ENCODE data around the gene AXL.
"Not testable (repeated sequence)": the region's sequence is repeated elsewhere in the genome, so short reads cannot be mapped to it uniquely, and the experiment has no call there.

AXL gene

DNA sequence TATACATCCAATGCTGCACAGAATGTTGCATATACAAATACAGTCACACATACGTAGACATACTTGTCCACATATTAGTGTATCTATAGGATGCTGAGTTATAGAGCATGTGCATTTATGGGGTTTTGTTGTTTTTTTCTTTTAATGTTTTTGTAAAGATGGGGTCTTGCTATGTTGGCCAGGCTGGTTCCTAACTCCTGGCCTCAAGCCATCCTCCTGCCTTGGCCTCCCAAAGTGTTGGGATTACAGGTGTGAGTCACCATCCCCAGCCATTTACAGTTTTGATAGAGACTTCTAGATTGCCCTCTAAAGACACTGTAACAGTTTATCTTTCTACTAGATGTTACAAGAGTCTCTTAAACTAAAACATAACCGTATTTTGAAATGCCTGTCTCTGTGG, 59.5 kb downstream of the AXL start:
- no peak for DNase-seq

DNA sequence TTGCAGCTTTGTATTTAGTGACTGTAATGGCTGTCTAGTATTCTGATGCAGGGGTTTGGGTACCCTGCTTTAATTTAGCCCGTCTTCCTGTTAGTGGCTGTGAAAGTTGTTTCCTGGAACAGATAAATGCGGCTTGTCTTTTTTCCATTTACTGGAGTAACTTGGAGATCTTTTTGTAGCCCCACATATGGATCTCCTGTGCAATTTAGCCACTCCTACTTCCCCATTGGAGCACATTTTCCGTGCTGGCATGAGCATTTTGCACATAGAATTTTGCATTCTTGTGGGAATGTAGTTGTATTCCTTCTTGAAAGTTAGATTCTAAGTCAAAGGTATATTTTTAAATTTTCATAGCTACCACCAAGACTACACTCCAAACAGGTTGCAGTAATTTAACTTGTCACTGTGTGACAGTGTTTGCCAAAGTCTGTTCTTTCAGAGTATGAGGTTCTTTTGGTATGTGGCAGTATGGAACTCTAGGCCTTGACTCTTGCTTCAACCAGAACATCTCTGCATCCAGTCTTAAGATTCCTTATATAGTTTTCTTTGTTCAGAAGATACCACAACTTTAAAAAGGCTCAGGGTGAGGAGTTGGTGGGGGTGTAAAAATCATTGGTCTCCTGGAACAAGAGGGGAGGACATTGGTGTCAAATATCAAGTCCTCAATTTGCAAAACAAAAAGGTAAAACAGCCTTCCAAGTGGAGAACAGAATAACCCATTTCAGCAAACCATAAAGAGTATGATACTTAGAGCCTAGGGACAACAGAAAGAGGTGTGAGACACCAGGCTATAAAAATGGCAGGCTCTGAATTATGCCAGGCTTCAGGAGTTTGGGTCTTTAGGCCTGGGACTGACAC, 69.9 kb downstream of the AXL start:
- DNase-seq, result no peak

DNA sequence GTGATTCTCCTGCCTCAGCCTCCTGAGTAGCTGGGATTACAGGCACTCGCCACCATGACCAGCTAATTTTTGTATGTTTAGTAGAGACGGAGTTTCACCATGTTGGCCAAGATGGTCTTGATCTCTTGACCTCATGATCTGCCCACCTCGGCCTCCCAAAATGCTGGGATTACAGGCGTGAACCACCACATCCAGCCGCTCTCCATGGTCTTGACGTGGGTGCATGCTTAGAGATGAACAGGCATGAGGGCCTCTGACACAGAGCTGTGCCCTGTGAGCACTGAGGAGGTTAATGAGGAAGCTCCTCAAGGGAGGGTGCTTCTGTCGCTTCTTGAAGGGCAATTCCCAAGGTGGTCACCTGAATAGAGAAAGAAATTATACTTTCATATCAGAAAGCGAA, 70.8 kb downstream of the AXL start:
- DNase-seq, result not testable (repeated sequence)

DNA sequence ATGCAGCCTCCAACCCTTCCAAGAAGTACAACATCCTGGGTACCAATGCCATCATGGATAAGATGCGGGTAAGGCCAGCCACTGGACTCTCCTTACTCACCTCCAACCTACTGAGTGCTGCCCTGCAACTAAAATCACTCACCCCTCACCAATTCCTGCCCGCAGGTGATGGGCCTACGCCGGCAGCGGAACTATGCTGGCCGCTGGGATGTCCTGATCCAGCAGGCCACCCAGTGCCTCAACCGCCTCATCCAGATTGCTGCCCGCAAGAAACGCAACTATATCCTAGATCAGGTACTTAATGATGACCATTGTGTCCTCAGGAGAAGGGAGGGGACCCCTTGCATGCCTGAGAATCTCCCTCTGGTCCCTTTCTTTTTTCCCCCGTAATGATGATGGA, 75.4 kb downstream of the AXL start:
- DNase-seq, result no peak

- DNase-seq, result no peak
Measured at GRCh38 chr19:41295499-41295898, 76.5 kb downstream of the AXL start.

DNA sequence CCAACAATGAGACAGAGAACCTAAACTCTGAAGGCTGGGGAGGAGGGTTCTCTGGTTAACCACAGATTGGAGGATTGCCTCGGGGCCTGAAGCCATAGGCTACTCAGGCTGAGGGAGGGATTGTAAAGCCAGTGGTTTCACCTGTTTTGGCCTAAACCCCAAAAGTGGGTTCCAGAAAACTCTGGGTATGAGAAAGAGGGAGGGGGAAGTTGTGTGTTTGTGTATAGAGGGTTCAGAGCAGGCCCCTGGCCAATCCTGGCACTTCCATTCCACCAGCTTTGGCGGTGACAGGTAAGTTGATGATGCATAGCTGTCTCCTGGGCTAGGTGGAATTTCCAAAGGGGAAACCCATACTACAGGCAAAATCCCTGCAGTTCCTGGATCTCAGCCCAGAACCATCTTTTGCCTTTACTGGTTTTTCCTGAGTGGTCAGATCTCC, 77.4 kb downstream of the AXL start:
- DNase-seq, result no peak

DNA sequence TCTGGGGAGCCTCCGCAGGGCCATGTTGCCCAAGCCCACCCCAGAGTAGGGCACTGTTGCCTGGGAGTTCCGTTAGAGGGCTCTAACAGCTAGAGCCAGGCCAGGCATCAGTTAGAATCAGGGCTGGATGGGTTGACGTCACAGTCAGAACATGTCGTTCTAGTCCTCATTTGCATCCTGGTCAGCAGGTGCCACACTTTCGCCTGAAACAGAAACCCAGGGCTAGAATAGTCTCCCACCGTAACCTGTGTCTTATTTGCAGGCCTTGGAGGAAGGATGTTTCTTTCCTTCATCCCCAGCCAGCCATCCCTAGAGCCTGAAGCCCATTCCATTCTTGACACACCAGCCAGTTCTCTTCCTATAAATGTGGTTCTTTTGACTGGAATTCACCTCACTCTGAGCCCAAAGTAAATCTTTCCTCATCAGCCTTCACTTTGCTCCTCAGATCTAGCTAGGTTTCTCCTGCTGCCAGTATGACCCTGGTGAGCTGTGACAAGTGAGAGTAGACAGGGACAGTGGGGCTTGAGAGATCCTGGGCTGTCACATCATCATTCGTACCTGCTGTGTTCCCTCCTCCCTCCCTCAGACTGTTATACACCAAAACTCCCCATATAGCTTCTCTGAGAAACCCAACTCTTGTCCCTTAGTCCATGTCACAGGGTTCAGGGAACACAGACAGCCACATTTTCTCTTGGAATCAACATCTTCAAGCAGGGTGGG, 78.8 kb downstream of the AXL start:
- DNase-seq, result no peak

- peak; percentile 55 for DNase-seq
Measured at GRCh38 chr19:41298348-41298964, 79.4 kb downstream of the AXL start.

DNA sequence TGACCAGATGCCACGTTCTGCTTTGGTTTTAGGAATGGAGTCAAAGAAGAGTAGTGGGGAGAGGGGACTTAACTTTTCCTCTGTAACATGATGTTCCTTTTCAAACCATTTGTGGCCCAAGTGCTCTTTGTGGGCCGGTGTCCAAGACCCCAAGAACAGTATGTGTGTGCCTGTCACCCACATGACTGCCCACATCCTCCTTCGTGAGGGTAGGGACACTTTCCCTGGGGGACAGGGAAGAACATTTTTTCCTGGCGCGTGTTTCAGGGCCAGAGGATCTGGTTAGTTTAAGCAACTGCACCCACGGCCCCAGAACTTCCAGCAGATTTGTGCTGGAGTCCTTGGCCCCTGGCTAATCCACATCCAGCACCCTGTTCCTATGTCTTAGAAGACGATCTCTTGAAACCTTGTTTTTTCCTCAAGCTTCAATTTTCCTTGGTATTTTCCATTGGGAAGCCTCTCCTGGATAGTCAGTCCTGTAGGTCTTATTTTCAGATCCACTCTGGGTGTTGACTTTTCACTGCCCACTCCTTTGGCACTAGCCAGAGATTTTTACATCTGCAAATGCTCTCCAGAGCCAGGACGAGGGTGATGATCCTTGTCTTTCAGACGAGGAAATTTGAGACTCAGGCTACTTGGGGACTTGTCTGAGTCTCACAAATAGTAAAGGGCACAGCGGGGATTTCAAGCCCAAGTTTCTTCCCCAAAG, 80.2 kb downstream of the AXL start:
- DNase-seq, result no peak

DNA sequence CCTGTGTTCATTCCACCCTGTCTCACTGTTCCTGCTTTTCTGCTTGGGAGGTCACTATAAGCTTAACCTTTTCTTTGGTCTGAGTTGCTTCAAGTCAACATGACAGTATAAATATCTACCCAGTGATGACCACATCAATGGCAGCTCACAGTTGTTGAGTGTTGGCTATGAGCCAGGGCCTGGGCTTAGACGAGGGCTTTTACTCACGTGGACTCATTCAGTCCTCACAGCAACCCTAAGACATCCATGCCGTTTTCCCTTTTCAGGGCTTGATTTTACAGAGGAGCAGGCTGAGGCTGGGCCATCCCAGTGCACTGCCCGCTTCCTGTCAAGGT, 80.7 kb downstream of the AXL start:
- peak; percentile 47 for DNase-seq

DNA sequence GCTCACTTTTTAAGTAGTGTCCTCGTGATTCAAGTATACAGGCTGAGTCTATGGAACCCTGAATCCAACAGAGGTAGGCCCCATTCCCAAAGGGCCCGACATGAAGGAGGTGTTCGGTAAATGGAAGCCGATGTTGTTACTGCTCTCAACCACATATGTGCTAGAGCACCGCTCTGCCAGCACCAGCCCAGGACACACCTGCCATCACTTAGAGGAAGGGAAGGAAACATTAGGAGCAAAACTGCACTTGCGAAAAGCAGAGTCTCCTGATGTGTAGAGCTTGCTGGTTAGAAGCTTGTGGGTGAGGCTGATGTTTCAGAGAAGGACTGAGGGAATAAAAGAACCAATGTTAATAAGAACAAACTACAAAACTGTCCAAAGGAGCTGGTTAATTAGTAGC, 81.5 kb downstream of the AXL start:
- DNase-seq, result no peak

GRCh38 chr19:41302624-41303351, 83.8 kb downstream of the AXL start:
- DNase-seq, result peak; percentile 79

DNA sequence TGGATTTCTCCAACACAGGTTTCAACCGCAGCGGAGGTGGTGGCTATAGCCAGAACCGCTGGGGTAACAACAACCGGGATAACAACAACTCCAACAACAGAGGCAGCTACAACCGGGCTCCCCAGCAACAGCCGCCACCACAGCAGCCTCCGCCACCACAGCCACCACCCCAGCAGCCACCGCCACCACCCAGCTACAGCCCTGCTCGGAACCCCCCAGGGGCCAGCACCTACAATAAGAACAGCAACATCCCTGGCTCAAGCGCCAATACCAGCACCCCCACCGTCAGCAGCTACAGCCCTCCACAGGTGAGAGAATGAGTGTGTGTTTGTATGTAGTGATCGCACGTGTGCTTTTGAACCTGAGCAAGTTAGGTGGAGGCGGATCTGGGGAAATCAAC, 84.9 kb downstream of the AXL start:
- DNase-seq, result no peak

DNA sequence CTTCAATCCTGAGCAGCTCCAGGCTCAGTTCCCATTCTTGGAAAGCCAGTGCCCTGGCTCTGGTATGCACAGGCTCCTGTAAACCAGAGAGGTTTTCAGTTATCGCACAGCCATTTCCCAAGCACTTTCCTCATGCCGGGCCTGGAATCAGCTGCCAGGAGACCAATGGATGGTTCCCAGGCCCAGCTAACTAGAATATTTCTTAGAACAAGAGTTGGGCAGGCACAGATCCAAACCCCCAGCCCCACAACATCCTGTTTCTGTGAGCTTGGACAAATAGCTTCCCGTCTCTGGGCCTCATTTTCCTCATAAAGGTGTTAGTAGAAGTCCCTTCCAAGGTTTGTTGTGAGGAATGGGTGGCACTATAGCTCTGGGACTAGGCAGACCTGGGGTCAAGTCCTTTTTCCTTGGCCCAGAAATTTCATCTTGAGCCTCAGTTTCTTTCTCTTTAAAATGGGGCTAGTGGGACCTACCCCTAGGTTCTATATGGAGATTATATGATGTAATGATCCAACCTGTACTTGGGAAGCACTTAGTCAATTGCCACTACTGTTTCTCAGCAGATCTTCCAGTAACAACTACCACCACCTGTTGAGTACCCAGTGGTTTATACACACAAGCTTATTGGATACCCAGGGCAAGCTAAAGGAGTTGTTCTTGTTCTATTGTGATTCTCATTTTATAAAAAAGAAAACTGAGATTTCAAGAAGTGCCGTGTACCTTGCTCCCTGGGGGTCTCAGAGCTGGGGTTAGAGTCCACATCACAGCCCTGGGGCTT, 85.9 kb downstream of the AXL start:
- no peak for DNase-seq

DNA sequence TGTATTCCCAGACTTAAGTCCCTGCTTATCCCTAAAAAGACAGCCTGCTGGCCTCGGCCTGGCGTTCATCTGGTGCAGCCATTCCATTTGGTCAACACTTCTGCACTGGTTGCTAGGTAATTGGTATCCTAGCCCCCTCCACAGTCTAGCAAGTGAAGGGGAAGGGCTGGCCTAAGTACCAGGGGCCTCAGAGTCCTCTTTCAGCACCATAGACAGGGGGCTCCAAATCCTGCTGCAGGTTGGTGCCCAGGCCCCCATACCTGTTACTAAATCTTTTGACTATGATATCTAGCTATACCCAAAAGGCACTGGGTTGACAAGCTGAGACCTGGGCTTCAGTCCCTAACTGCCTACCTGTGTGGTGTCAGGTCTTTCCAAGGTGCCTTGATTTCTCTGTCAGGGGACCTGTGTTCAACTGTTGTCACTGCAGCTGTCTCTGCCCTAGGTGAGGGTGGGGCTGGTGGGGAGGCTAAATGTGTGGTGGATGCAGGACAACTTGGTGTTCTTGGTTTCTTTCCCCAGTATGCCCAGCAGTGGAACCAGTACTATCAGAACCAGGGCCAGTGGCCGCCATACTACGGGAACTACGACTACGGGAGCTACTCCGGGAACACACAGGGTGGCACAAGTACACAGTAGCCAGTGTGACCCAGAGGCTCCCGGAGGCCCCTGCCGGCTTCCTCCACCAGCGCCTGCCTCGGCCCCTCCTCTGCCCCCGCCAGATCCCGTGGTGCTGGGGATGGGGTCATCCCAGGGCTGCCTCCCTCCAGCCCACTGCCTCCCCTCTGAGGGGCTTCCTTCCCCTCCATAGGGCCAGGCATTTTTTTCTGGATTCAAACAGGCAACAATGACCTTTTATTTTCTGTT, 87.1 kb downstream of the AXL start:
- DNase-seq, result no peak

GRCh38 chr19:41307090-41307875, 88.3 kb downstream of the AXL start:
- no peak for DNase-seq

- no peak for DNase-seq
Measured at GRCh38 chr19:41307954-41308449, 89.0 kb downstream of the AXL start.

- peak; percentile 94 for DNase-seq
Measured at GRCh38 chr19:41308450-41309179, 89.6 kb downstream of the AXL start.
